GM20000 (cell line): ENCODE results near the gene INKA2.

Experiments
- DNase-seq: peaks from one replicate; pipeline ENCODE4 v3.0.0; 2012; ENCODE audit warnings: low spot score
- CTCF ChIP-seq: IDR thresholded peaks from 2 replicates; pipeline ENCODE4 v1.5.1; 2012; ENCODE audit warnings: mild to moderate bottlenecking, control low read depth; ENCODE audit errors: extremely low read depth, missing control alignments

The INKA2 gene

GRCh38 chr1:111696330-111696729, 42.9 kb downstream of the INKA2 start:
- TF ChIP-seq CTCF = no peak
- DNase-seq = no peak

GRCh38 chr1:111695801-111696200, 43.4 kb downstream of the INKA2 start:
- TF ChIP-seq CTCF = no peak
- DNase-seq = no peak

GRCh38 chr1:111691886-111692285, 47.3 kb downstream of the INKA2 start:
- no peak for DNase-seq
- no peak for TF ChIP-seq CTCF

GRCh38 chr1:111690306-111690617, 48.9 kb downstream of the INKA2 start:
- TF ChIP-seq CTCF = no peak
- no peak for DNase-seq
